Vagina (tissue), 2 donors: Measurements from ENCODE around the gene EARS2.

Source experiments
- CTCF ChIP-seq, 3 experiments: fragments of 450-650 bp in 2 of 3; fragments of 200-600 bp in 1 of 3; sonication (generic) in 1 of 3; IDR thresholded peaks; one replicate each; pipeline ENCODE4 v1.5.1; 2017 to 2019; ENCODE audit warnings: antibody characterized with exemption in 3 of 3, mild to moderate bottlenecking in 2 of 3, moderate library complexity in 2 of 3
- POLR2A ChIP-seq, 2 donors: fragments of 450-650 bp; IDR thresholded peaks; one replicate each; pipeline ENCODE4 v1.6.1; 2017; ENCODE audit warnings: antibody characterized with exemption in 2 of 2, mild to moderate bottlenecking in 2 of 2, moderate library complexity in 2 of 2
- POLR2AphosphoS5 ChIP-seq, 2 donors: sonication (generic); formaldehyde crosslinking; IDR thresholded peaks; one replicate each; pipeline ENCODE4 v1.9.0; 2017; ENCODE audit warnings: antibody characterized with exemption in 2 of 2, mild to moderate bottlenecking in 2 of 2, low read depth in 1 of 2; ENCODE audit not compliant: insufficient read depth in 1 of 2

- no peak for TF ChIP-seq POLR2AphosphoS5 (IDR thresholded peaks at IDR 0.05; ENCODE audit: insufficient read depth in 1 of 2, low read depth in 1 of 2)
- no peak for TF ChIP-seq CTCF (IDR thresholded peaks at IDR 0.05)
- TF ChIP-seq POLR2A (IDR thresholded peaks at IDR 0.05): no peak
These were observed 72.5 kb downstream of the EARS2 start for GRCh38 chr16:23484510-23485256.
